Heart left ventricle (tissue), 13 donors: ENCODE data around the gene CES2.

Experiments
- POLR2A ChIP-seq, 2 donors: fragments of 450-650 bp; IDR thresholded peaks; one replicate each; pipeline ENCODE4 v1.6.1; 2017; ENCODE audit warnings: antibody characterized with exemption in 2 of 2, mild to moderate bottlenecking in 2 of 2, moderate library complexity in 2 of 2
- TF ChIP-seq, protein P1 (sequence below), 12 donors: fragments of 200-600 bp; sonication (generic) in 4 of 12; IDR thresholded peaks; one replicate each; pipeline versions ENCODE4 v1.5.0 to v1.8.0; 2018 to 2022; ENCODE audit warnings: antibody characterized with exemption in 12 of 12, mild to moderate bottlenecking in 5 of 12
- donor health status: ischemic (EF 13 %, LVEDD 7.1; RV severe dilation, severe dysfunction).
- donor health status: DM: no; HTN: yes; CAD: no.
- donor health status: DM: no; HTN: no; CAD: no.
- donor health status: ischemic (EF 25% LVEDD 6.9; RV normal size, moderate dysfunction).
- donor health status: ischemic (EF 25% LVEDD 5.7; RV mildly dilated, moderate dysfunction).
- donor health status: ischemic (EF 35%, LVEDD 5.7; RV mildly dilated, moderate dysfunction).
- donor health status: nonischemic (EF 11% LVEDD 7.7; RV severe dilation, severe dysfunction).
- donor health status: DM: yes; HTN: yes; CAD: no.
- donor health status: PGD.
- donor health status: ischemic (EF 29% LVEDD 5.4; RV normal size, mild dysfunction).
- donor health status: nonischemic (EF 23%, LVEDD 6.1; RV moderate dilation, normal function).

DNA sequence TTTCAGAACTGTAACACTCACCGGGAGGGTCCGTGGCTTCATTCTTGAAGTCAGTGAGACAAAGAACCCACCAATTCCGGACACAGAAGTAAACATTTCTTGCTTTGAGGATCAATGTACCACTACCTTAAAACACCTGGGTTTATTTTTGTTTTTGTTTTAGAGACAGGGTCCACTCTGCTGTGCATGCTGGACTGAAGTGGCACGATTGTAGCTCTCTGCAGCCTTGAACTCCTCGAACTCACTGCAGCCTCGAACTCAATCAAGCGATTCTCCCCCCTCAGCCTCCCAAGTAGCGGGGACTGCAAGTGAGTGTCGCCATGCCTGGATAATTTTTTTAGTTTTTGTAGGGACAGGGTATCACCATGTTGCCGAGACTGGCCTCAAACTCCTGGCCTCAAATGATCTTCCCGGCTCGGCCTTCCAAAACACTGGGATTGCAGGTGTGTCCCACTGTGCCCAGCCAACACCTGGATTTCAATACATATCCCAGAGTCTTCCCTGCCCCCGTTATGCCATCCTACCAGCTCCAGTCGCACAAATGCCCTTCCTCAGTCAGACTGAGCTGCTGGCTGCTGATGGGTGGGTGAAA is 40.1 kb downstream of the CES2 start:
- TF ChIP-seq, protein P1, sequence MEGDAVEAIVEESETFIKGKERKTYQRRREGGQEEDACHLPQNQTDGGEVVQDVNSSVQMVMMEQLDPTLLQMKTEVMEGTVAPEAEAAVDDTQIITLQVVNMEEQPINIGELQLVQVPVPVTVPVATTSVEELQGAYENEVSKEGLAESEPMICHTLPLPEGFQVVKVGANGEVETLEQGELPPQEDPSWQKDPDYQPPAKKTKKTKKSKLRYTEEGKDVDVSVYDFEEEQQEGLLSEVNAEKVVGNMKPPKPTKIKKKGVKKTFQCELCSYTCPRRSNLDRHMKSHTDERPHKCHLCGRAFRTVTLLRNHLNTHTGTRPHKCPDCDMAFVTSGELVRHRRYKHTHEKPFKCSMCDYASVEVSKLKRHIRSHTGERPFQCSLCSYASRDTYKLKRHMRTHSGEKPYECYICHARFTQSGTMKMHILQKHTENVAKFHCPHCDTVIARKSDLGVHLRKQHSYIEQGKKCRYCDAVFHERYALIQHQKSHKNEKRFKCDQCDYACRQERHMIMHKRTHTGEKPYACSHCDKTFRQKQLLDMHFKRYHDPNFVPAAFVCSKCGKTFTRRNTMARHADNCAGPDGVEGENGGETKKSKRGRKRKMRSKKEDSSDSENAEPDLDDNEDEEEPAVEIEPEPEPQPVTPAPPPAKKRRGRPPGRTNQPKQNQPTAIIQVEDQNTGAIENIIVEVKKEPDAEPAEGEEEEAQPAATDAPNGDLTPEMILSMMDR (IDR thresholded peaks at IDR 0.05), result no peak
- no peak for TF ChIP-seq POLR2A (IDR thresholded peaks at IDR 0.05)
